Erythroblast (primary cell): ENCODE results near the gene ZNF22.

Experiments
- GATA1 ChIP-seq: IDR thresholded peaks from 2 replicates; pipeline ENCODE4 v1.6.1; 2011; ENCODE audit warnings: low read depth, mild to moderate bottlenecking, control low read depth, low read length, moderate library complexity
- POLR2A ChIP-seq: IDR thresholded peaks from 2 replicates; pipeline ENCODE4 v1.6.1; 2011; ENCODE audit warnings: mild to moderate bottlenecking, low read length

GRCh38 chr10:44988957-44989585, 11.7 kb upstream of the ZNF22 start:
- no peak for TF ChIP-seq POLR2A
- TF ChIP-seq GATA1, result no peak
